Ascending aorta (tissue), 2 donors: ENCODE measurements around the gene DSE. TPM values are rescaled to one million over a fixed set of nuclear protein-coding genes. Genes with fewer than 3 reads are reported as not detected.

Source experiments
- DNase-seq, 2 donors: peaks; one replicate each; pipeline ENCODE4 v3.0.0-alpha.2; 2019; ENCODE audit warnings: low spot score in 2 of 2
- H3K27ac ChIP-seq, 2 donors: fragments of 200-600 bp; sonication (generic); one replicate each; pipeline ENCODE4 v1.5.1; 2016 to 2017; ENCODE audit warnings: mild to moderate bottlenecking in 1 of 2
- H3K27me3 ChIP-seq: fragments of 200-600 bp; sonication (generic); one replicate; pipeline ENCODE4 v1.5.1; 2017
- H3K36me3 ChIP-seq, 2 donors: fragments of 200-600 bp; sonication (generic); one replicate each; pipeline ENCODE4 v1.5.1; 2016
- H3K4me1 ChIP-seq, 2 donors: fragments of 200-600 bp; sonication (generic); one replicate each; pipeline ENCODE4 v1.5.1; 2016 to 2017; ENCODE audit warnings: mild to moderate bottlenecking in 1 of 2
- H3K4me3 ChIP-seq, 2 donors: fragments of 200-600 bp; sonication (generic); one replicate each; pipeline ENCODE4 v1.5.1; 2016 to 2017; ENCODE audit warnings: mild to moderate bottlenecking in 1 of 2
- H3K9me3 ChIP-seq, 2 donors: fragments of 200-600 bp; sonication (generic); one replicate each; pipeline ENCODE4 v1.5.1; 2016
- CTCF ChIP-seq, 3 experiments: fragments of 200-600 bp in 2 of 3; fragments of 450-650 bp in 1 of 3; sonication (generic) in 2 of 3; IDR thresholded peaks; one replicate each; pipeline ENCODE4 v1.5.1; 2016 to 2019; ENCODE audit warnings: antibody characterized with exemption in 3 of 3, mild to moderate bottlenecking in 1 of 3, moderate library complexity in 1 of 3
- intact Hi-C: fragments of 100-400 bp; cut with DNase I; formaldehyde crosslinking; loops from one replicate; pipeline ENCODE4 v1.15.1; 2023
- total RNA-seq: library from RNA; depleted of rRNA; stranded (reverse); fragments of >200 nt; gene quantifications from one replicate; pipeline ENCODE4 v1.1.0, GENCODE V29; 2016

DSE gene
- total RNA-seq, 1 donor from 2014 or later: 27.6 TPM

GRCh38 chr6:116458264-116458663, 87.5 kb downstream of the DSE start:
- Histone ChIP-seq H3K27me3 (no peaks in the 10 kb centered on the region), H3K9me3 (no peaks in the 10 kb centered on the region), H3K27ac (no peak overlapping the region), H3K4me1 (peaks cover 0 to 2% of the 10 kb centered on the region in 2 donors), H3K36me3 (no peaks in the 10 kb centered on the region), H3K4me3 (no peak overlapping the region)
- DNase-seq: no peak
- intact Hi-C loops: no loop called here
- no peak for TF ChIP-seq CTCF (IDR thresholded peaks at IDR 0.05)

- Histone ChIP-seq H3K36me3 (no peaks in the 10 kb centered on the region), H3K4me1 (peaks cover 0 to 2% of the 10 kb centered on the region in 2 donors), H3K4me3 (no peak overlapping the region), H3K27me3 (no peaks in the 10 kb centered on the region), H3K9me3 (no peaks in the 10 kb centered on the region), H3K27ac (no peak overlapping the region)
- TF ChIP-seq CTCF (IDR thresholded peaks at IDR 0.05): no peak
- no peak for DNase-seq
- intact Hi-C loops: no loop called here
These were observed 89.2 kb downstream of the DSE start for GRCh38 chr6:116459927-116460326.

- TF ChIP-seq CTCF (IDR thresholded peaks at IDR 0.05): no peak
- peaks cover 0 to 2% of the 10 kb centered on the region in 2 donors for H3K4me1 ChIP-seq
- H3K27me3 ChIP-seq: no peaks in the 10 kb centered on the region
- no peak for DNase-seq
- no peaks in the 10 kb centered on the region for H3K9me3 ChIP-seq
- no peaks in the 10 kb centered on the region for H3K36me3 ChIP-seq
- intact Hi-C loops: no loop called here
- peak within 1 kb of the TSS; percentile 54 to 68 for H3K4me3 ChIP-seq
- H3K27ac ChIP-seq: no peak within 1 kb of the TSS
These were observed 90.7 kb downstream of the DSE start, which contains the start of gene CALHM6 for GRCh38 chr6:116461331-116461931. CALHM6 (plus strand) TSS chr6:116461375; CDS start chr6:116461930, 555 bp downstream.

- no peaks in the 10 kb centered on the region for H3K9me3 ChIP-seq
- TF ChIP-seq CTCF (IDR thresholded peaks at IDR 0.05): no peak
- H3K4me1 ChIP-seq: peaks cover 0 to 2% of the 10 kb centered on the region in 2 donors
- DNase-seq: peak in 1 of 2 donors; percentile 66
- peak overlapping the region; percentile 54 to 68 for H3K4me3 ChIP-seq
- H3K27me3 ChIP-seq: no peaks in the 10 kb centered on the region
- intact Hi-C loops: no loop called here
- no peaks in the 10 kb centered on the region for H3K36me3 ChIP-seq
- no peak overlapping the region for H3K27ac ChIP-seq
These were observed 91.5 kb downstream of the DSE start for GRCh38 chr6:116461932-116462885.

GRCh38 chr6:116463301-116463700, 92.6 kb downstream of the DSE start:
- H3K4me3 ChIP-seq: no peak overlapping the region
- TF ChIP-seq CTCF (IDR thresholded peaks at IDR 0.05): no peak
- intact Hi-C loops: no loop called here

More at GRCh38 chr6:116463301-116463700, 92.6 kb downstream of the DSE start:
- H3K36me3 ChIP-seq: no peaks in the 10 kb centered on the region
- no peaks in the 10 kb centered on the region for H3K9me3 ChIP-seq
- H3K4me1 ChIP-seq: peaks cover 0 to 2% of the 10 kb centered on the region in 2 donors
- DNase-seq: no peak
- H3K27ac ChIP-seq: no peak overlapping the region
- H3K27me3 ChIP-seq: no peaks in the 10 kb centered on the region
